SK-N-SH (cell line): ENCODE data around the gene CDS2.

Experiments used
- ELF1 ChIP-seq: IDR thresholded peaks from 2 replicates; pipeline ENCODE4 v1.4.0; 2012
- EP300 ChIP-seq, 2 experiments: IDR thresholded peaks; 2 replicates each; pipeline versions ENCODE4 v1.4.0 to v1.6.1; 2012; ENCODE audit warnings: borderline replicate concordance in 1 of 2, low read depth in 1 of 2, low read length in 1 of 2
- FOSL2 ChIP-seq: IDR thresholded peaks from 2 replicates; pipeline ENCODE4 v1.4.0; 2012; ENCODE audit warnings: low read depth, mild to moderate bottlenecking, moderate library complexity, borderline replicate concordance
- MAX ChIP-seq: IDR thresholded peaks from 2 replicates; pipeline ENCODE4 v1.4.0; 2012; ENCODE audit warnings: low read depth
- POLR2AphosphoS5 ChIP-seq: IDR thresholded peaks from 2 replicates; pipeline ENCODE4 v1.6.1; 2012; ENCODE audit warnings: low read depth, low read length
- RAD21 ChIP-seq: IDR thresholded peaks from 2 replicates; pipeline ENCODE4 v1.6.1; 2012; ENCODE audit warnings: mild to moderate bottlenecking, low read length
- RCOR1 ChIP-seq: fragments of 150-350 bp; IDR thresholded peaks from 2 replicates; pipeline ENCODE4 v1.6.1; 2017; ENCODE audit warnings: antibody characterized with exemption, low read length
- SMC3 ChIP-seq: IDR thresholded peaks from 2 replicates; pipeline ENCODE4 v1.6.1; 2012; ENCODE audit warnings: low read depth, low read length, improper control_type of control experiment
- YY1 ChIP-seq: IDR thresholded peaks from 2 replicates; pipeline ENCODE4 v1.4.0; 2012; ENCODE audit warnings: low read depth, mild to moderate bottlenecking
- TF ChIP-seq, protein P1 (sequence below): fragments of 200-600 bp; sonication (generic); IDR thresholded peaks from 2 replicates; pipeline ENCODE4 v1.6.1; 2017; ENCODE audit warnings: antibody characterized with exemption, mild to moderate bottlenecking, moderate library complexity

- TF ChIP-seq, protein P1, sequence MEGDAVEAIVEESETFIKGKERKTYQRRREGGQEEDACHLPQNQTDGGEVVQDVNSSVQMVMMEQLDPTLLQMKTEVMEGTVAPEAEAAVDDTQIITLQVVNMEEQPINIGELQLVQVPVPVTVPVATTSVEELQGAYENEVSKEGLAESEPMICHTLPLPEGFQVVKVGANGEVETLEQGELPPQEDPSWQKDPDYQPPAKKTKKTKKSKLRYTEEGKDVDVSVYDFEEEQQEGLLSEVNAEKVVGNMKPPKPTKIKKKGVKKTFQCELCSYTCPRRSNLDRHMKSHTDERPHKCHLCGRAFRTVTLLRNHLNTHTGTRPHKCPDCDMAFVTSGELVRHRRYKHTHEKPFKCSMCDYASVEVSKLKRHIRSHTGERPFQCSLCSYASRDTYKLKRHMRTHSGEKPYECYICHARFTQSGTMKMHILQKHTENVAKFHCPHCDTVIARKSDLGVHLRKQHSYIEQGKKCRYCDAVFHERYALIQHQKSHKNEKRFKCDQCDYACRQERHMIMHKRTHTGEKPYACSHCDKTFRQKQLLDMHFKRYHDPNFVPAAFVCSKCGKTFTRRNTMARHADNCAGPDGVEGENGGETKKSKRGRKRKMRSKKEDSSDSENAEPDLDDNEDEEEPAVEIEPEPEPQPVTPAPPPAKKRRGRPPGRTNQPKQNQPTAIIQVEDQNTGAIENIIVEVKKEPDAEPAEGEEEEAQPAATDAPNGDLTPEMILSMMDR = no peak
- no peak for TF ChIP-seq SMC3
- no peak for TF ChIP-seq FOSL2
- no peak for TF ChIP-seq ELF1
- TF ChIP-seq YY1 = no peak
- no peak for TF ChIP-seq RCOR1
- no peak for TF ChIP-seq MAX
- TF ChIP-seq POLR2AphosphoS5 = no peak
- no peak for TF ChIP-seq RAD21
- no peak for TF ChIP-seq EP300 (IDR thresholded peaks at IDR 0.05; ENCODE audit: borderline replicate concordance in 1 of 2, low read depth in 1 of 2, low read length in 1 of 2)
Observed at GRCh38 chr20:5178046-5178445, 51.2 kb downstream of the CDS2 start.
